ENCODE results near the gene GPC5.

Gene GPC5

DNA sequence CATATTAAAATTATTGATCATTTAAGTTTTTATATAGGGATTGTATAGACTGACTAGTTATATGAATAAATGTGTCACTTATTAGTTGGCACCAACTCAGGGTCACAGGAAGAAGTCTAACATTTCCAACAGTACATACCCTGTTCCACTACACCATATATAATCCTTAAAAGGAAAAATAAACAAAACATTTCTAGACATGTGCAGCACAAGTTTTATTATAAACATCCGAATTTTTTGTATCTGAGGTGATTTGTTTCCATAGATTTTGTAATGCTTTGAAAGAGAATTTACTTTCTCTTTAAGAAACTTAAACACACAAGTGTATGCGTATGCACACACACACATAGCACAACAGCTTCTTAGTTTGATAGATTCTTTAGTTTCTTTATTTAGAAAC, 1409.5 kb downstream of the GPC5 start:
- H3K27me3 Mint-ChIP-seq (ENCODE audit: low read depth) = no peaks in the 10 kb centered on the region
- peaks cover 6% of the 10 kb centered on the region for H3K4me1 Mint-ChIP-seq (ENCODE audit: low read depth)
- H3K4me3 Mint-ChIP-seq = no peak overlapping the region
- H3K27ac Mint-ChIP-seq = no peak overlapping the region
- H3K9me3 Mint-ChIP-seq = peaks cover 5% of the 10 kb centered on the region
- no peaks in the 10 kb centered on the region for H3K36me3 Mint-ChIP-seq (ENCODE audit: low read depth)

DNA sequence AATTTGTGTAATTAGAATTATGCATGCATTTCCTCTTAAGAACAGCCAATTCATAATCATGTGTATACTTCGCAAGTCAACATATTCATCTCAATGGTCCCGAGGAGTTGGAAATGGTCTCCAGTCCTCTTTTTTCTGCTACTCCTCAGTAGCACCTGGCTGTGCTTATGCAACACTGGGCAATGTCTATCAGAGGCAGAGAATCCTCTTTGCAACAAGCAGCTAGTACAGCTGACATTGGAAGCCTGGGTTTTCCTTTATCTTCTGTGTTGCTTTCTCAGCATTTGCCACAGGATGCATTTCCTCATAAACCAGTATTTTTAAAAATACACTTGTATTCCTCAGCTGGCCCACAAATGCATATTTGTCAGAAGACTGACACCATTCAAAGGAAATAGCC, 1422.9 kb downstream of the GPC5 start:
- no peaks in the 10 kb centered on the region for H3K9me3 Mint-ChIP-seq
- H3K4me1 Mint-ChIP-seq (ENCODE audit: low read depth) = no peaks in the 10 kb centered on the region

DNA sequence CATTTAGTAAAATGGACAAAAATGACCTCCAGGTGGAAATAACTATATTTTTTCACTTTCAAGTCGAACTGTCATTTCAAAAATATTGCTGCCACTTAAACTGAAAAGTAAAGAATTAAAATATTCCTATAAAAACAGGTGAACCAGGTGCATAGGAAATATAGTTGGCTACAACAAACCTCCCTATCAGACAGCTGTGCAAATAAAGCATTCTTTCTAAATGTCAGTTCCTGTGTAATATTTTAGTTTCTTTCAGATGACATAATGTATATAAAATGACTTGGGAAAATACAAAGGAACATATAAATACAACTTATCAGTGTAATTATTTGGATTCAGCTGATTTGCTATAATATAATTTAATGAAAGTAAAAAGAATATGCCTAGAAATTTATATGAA, 1424.6 kb downstream of the GPC5 start:
- Mint-ChIP-seq H3K4me1 (ENCODE audit: low read depth) (no peaks in the 10 kb centered on the region), H3K36me3 (ENCODE audit: low read depth) (no peaks in the 10 kb centered on the region), H3K27me3 (ENCODE audit: low read depth) (no peaks in the 10 kb centered on the region), H3K9me3 (no peaks in the 10 kb centered on the region), H3K27ac (no peak overlapping the region), H3K4me3 (no peak overlapping the region)

More for the DNA sequence above, 1422.9 kb downstream of the GPC5 start:
- H3K27me3 Mint-ChIP-seq (ENCODE audit: low read depth) = no peaks in the 10 kb centered on the region
- H3K36me3 Mint-ChIP-seq (ENCODE audit: low read depth) = no peaks in the 10 kb centered on the region
- H3K27ac Mint-ChIP-seq = no peak overlapping the region
- no peak overlapping the region for H3K4me3 Mint-ChIP-seq

DNA sequence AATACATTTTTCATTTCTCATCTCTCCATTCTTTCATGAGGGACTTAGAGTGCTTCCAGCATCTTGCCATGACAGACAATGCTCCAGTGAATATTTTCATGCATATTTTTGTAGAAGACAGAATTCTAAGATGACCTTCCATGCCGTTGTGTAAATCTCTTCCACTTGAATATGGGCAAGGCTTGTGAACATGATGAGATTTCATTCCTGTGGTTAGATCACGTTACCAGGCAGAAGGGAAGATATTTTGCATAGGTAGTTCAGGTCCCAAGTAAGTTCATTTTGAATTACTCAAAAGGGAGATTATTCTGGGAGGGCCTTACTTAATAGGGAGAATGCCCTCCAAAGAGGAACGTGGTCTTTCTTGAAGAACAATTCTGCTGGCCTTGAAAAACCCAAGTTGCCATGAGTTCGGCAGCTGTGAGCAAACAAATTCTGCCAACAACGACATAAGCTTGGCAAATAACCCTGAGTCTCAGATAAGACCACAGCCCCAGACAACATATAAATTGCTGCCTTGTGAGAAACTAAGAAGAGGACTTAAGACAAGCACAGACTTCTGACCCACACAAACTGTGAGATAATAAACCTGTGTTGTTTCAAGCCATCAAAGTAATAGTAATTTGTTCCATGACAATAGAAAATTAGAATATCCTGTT, 1427.6 kb downstream of the GPC5 start:
- H3K36me3 Mint-ChIP-seq (ENCODE audit: low read depth) = no peaks in the 10 kb centered on the region
- H3K27me3 Mint-ChIP-seq (ENCODE audit: low read depth) = no peaks in the 10 kb centered on the region
- peaks cover 4% of the 10 kb centered on the region for H3K9me3 Mint-ChIP-seq
- no peaks in the 10 kb centered on the region for H3K4me1 Mint-ChIP-seq (ENCODE audit: low read depth)
- H3K4me3 Mint-ChIP-seq = no peak overlapping the region
- H3K27ac Mint-ChIP-seq = no peak overlapping the region

DNA sequence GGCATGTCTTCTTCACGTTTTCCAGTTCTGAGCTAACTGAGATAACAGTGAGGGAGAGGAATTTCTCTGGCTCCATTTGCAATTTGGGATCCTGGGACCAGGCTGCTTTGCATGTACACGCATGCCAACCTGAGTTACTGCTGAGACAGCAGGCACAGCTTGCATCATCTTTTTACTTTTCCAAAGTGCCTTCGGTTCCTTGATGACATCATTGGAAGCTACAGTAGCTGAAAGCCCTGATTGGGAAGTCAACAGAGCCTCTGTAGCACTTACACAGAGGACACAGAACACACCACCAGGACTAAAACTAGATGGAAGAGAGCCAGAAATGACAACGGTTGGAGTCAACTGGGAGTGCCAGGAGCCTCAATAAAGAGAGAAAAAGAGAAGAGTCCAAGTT, 1429.1 kb downstream of the GPC5 start:
- Mint-ChIP-seq H3K27ac (no peak overlapping the region), H3K9me3 (peaks cover 4% of the 10 kb centered on the region), H3K4me3 (no peak overlapping the region), H3K4me1 (ENCODE audit: low read depth) (no peaks in the 10 kb centered on the region), H3K27me3 (ENCODE audit: low read depth) (no peaks in the 10 kb centered on the region), H3K36me3 (ENCODE audit: low read depth) (no peaks in the 10 kb centered on the region)

DNA sequence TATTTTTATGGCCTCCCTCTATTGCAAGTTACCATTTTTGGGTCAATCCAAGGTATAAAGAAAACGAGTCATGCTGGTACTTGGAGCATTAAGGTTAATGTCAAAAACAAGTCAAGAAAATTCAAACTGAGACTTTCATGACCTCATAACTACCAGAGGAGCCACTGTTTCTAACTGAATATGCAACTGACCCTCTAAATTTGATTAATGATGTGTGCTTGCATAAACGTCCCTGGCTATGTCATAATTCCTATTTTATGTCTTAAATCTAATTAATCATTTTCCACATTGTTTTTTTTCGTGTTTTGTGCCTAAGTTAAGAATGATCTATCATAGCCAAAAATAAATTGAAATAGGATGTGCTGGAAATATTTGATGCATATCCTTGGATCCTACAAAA, 1431.5 kb downstream of the GPC5 start:
- peaks cover 4% of the 10 kb centered on the region for H3K9me3 Mint-ChIP-seq
- no peaks in the 10 kb centered on the region for H3K27me3 Mint-ChIP-seq (ENCODE audit: low read depth)
- no peak overlapping the region for H3K27ac Mint-ChIP-seq
- H3K4me3 Mint-ChIP-seq = no peak overlapping the region
- H3K4me1 Mint-ChIP-seq (ENCODE audit: low read depth) = no peaks in the 10 kb centered on the region
- H3K36me3 Mint-ChIP-seq (ENCODE audit: low read depth) = no peaks in the 10 kb centered on the region

DNA sequence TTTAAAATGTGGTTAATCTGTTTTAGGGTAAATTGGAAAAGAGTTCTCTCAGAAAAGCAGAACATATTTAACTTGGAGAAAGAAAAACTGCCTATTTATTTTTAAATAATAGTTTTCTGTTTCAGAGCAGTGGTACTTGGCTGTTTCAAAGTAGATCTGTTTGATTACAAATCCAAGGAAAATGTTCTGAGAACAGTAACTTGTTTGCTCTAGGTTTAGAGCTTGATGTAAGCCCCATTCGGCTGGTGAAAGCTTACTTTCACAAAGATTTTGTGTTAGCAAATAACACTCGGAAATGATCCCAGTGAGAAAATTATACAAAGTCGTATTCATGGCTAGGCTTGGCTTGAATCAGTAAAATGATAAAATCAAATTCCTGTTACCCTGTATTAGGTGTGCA, 1432.4 kb downstream of the GPC5 start:
- no peaks in the 10 kb centered on the region for H3K36me3 Mint-ChIP-seq (ENCODE audit: low read depth)
- H3K4me1 Mint-ChIP-seq (ENCODE audit: low read depth) = no peaks in the 10 kb centered on the region
- H3K27ac Mint-ChIP-seq = no peak overlapping the region
- no peaks in the 10 kb centered on the region for H3K27me3 Mint-ChIP-seq (ENCODE audit: low read depth)
- no peak overlapping the region for H3K4me3 Mint-ChIP-seq
- H3K9me3 Mint-ChIP-seq = peaks cover 4% of the 10 kb centered on the region

DNA sequence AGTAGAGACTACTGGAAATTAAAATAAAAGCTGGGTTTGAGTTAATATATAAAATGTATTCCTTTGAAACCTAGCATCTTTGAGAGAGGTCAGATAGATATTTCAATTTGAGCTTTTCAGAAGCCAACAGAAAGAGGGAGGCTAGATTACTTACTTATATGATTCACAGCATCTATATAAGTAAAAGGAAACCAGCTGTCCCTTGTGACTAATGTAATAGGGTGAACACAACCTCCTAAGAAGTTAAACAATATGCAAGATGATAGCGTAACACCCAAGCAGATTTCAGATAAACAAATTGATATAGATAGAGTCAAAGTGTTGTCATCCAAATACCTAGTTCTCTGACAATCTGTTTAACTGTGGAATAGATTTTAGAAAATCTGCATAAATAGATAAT, 1434.7 kb downstream of the GPC5 start:
- no peaks in the 10 kb centered on the region for H3K27me3 Mint-ChIP-seq (ENCODE audit: low read depth)
- peaks cover 8% of the 10 kb centered on the region for H3K9me3 Mint-ChIP-seq
- no peaks in the 10 kb centered on the region for H3K36me3 Mint-ChIP-seq (ENCODE audit: low read depth)
- no peaks in the 10 kb centered on the region for H3K4me1 Mint-ChIP-seq (ENCODE audit: low read depth)
- H3K4me3 Mint-ChIP-seq = no peak overlapping the region
- H3K27ac Mint-ChIP-seq = no peak overlapping the region

DNA sequence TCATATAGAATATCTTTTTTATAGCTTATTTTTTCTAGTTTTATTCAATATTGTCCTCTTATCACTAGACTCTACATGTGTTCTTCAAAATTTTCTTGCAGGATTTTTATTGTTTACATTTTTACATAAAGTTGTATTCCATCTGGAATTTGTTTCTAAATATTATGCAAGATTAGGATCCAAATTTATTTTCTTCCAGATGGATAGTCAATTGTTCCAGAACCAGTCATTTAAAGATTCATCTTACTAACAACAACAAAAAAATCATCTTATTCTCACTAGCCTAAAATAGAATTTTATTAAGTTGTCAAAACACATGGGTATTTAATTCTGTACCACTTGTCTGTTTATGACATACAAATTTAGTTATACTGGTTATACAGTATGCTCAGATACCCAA, 1437.8 kb downstream of the GPC5 start:
- Mint-ChIP-seq H3K4me3 (no peak overlapping the region), H3K4me1 (ENCODE audit: low read depth) (no peaks in the 10 kb centered on the region), H3K9me3 (peaks cover 7% of the 10 kb centered on the region), H3K36me3 (ENCODE audit: low read depth) (no peaks in the 10 kb centered on the region), H3K27me3 (ENCODE audit: low read depth) (no peaks in the 10 kb centered on the region), H3K27ac (no peak overlapping the region)

DNA sequence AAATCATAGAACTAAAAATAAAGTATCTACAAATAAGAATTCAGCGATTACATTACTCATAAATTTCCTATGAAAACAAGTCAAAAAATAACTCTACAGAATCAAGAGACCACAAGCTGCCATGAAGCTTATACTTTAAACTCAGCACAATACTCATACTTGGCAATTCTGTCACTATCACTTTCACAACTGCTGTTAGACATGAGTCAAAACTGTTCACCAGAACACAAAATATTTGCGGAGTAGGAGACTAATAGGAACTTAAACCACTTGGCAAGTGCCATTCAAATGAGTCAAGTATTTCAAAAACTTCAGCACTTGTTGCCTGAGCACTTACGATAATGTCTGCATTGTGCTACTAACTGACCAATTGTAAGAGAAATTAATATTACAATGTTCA, 1440.4 kb downstream of the GPC5 start:
- Mint-ChIP-seq H3K4me1 (ENCODE audit: low read depth) (no peaks in the 10 kb centered on the region), H3K4me3 (no peak overlapping the region), H3K9me3 (peaks cover 7% of the 10 kb centered on the region), H3K27me3 (ENCODE audit: low read depth) (no peaks in the 10 kb centered on the region), H3K36me3 (ENCODE audit: low read depth) (no peaks in the 10 kb centered on the region), H3K27ac (no peak overlapping the region)

DNA sequence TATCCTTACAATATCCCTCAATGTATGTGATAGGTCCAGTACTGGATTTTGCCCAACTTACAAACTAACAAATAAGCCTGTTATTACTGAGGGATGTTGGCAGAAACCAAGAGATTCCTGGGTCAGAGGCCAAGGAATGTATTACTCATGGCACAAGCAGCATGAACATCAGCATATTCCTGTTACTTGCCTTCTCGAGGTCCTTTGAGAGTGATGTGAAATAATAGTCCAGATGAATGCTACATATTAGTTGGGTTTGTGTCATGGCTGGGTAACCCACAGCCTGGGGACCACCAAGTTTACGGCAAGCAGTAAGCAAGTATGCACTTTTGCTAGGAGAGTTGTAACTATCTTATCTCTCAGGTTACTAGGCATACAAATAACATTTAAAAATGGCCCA, 1443.7 kb downstream of the GPC5 start:
- Mint-ChIP-seq H3K36me3 (ENCODE audit: low read depth) (no peaks in the 10 kb centered on the region), H3K4me1 (ENCODE audit: low read depth) (no peaks in the 10 kb centered on the region), H3K27ac (no peak overlapping the region), H3K27me3 (ENCODE audit: low read depth) (no peaks in the 10 kb centered on the region), H3K4me3 (no peak overlapping the region), H3K9me3 (peaks cover 4% of the 10 kb centered on the region)

DNA sequence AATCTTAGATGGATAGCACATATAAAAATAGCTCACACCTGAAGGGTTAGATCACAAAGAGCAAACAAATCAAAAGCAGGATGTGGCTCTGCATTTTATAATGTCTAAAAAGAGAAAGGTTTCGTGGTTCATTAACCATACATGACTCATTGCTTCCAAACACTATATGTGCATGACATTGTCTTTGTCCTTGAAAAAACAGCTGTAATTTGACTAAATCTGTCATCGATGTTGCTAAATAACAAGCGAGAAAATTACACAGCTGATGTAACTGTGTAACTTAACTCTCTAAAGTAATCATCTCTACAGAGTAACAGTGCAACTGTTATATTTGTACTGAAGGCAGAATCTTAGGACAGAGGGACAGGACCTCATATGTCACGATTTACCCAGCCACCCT, 1445.1 kb downstream of the GPC5 start:
- no peaks in the 10 kb centered on the region for H3K27me3 Mint-ChIP-seq (ENCODE audit: low read depth)
- H3K27ac Mint-ChIP-seq = no peak overlapping the region
- H3K9me3 Mint-ChIP-seq = peaks cover 3% of the 10 kb centered on the region
- no peak overlapping the region for H3K4me3 Mint-ChIP-seq
- no peaks in the 10 kb centered on the region for H3K36me3 Mint-ChIP-seq (ENCODE audit: low read depth)
- H3K4me1 Mint-ChIP-seq (ENCODE audit: low read depth) = no peaks in the 10 kb centered on the region

DNA sequence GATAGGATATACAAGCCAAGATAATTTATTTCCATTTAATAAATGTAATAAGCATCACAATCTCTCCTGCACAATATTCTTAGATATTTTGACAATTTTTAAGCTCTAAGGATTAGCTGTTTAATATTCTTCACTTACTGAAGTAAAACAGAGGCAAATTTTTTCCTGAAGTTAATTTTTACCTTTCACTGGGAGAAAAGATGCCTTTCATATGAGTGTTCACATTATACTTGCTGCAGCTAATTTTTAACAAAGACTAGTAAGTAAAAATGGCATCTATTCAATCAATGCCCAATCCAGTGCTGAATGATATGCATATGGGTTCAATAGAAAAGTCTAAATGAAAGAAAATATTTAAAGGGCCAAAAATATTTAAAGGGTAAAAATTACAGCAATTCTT, 1451.0 kb downstream of the GPC5 start:
- no peaks in the 10 kb centered on the region for H3K9me3 Mint-ChIP-seq
- H3K27ac Mint-ChIP-seq = no peak overlapping the region
- no peaks in the 10 kb centered on the region for H3K27me3 Mint-ChIP-seq (ENCODE audit: low read depth)
- no peak overlapping the region for H3K4me3 Mint-ChIP-seq
- H3K36me3 Mint-ChIP-seq (ENCODE audit: low read depth) = no peaks in the 10 kb centered on the region
- H3K4me1 Mint-ChIP-seq (ENCODE audit: low read depth) = no peaks in the 10 kb centered on the region

DNA sequence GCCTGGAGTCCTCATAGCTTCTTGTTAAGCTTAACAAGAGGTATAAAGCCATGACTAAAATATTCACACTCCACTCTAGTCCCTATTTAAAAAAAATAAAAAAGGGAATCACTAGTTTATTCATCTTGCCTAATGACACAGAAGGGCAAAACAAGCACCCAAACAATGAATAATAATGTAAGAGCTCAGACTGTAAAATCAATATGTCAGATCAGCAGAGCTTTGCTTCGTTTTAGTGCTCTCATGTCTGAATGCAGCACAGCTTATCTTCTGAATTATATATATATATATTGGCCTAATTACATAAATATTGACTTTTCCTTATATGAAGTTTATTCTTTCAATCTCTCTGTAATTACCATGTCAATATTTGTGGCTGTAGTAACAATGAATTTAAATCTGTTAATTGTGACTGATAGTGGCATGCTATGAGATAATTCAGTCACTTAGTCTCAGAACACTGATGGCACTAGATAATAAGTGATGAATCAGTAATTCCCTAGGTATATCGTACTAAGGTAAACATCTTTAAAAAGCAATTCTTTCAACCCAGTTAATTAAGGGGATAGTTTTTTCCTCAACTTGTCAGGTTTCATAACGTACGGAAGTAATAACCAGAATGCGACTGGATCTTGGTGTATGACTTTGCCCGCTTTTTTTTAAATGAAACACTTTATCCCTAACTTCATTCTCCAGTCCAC, 1466.3 kb downstream of the GPC5 start:
- H3K27me3 Mint-ChIP-seq (ENCODE audit: low read depth) = no peaks in the 10 kb centered on the region
- H3K27ac Mint-ChIP-seq = no peak overlapping the region
- H3K9me3 Mint-ChIP-seq = no peaks in the 10 kb centered on the region
- H3K4me1 Mint-ChIP-seq (ENCODE audit: low read depth) = no peaks in the 10 kb centered on the region
- no peak overlapping the region for H3K4me3 Mint-ChIP-seq
- no peaks in the 10 kb centered on the region for H3K36me3 Mint-ChIP-seq (ENCODE audit: low read depth)

DNA sequence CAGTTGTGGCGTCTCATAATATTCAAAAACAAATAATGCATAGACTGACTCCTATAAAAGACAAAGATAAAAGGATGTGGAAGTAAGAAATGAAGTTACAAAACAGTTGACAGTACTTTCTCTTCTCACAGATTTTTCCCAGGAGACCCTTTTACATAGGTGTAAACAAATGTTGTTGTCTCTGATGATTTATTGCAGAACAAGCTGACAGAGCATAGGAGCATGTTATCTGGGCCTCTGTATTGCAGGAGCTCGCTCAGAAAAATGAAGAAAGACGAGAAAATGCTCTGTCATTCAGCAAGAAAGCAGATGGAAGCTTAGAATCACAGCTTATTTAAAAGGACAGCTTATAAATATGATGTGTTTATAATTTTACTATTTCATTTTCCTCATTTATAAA, 1474.6 kb downstream of the GPC5 start:
- Mint-ChIP-seq H3K27me3 (ENCODE audit: low read depth) (no peaks in the 10 kb centered on the region), H3K4me1 (ENCODE audit: low read depth) (no peaks in the 10 kb centered on the region), H3K36me3 (ENCODE audit: low read depth) (no peaks in the 10 kb centered on the region), H3K27ac (no peak overlapping the region), H3K9me3 (peaks cover under 1% of the 10 kb centered on the region), H3K4me3 (no peak overlapping the region)
